NCI-H345 treated with DMSO at 0.1 percent for 48 hours (cell line): Measurements from ENCODE around the gene ISM2.

Source experiments
- DNase-seq: peaks from one replicate; lab custom pipeline; 2025; ENCODE audit not compliant: unreplicated experiment; lab: John Stamatoyannopoulos, UW

Gene ISM2

GRCh38 chr14:77508249-77508648 is 9.6 kb upstream of the ISM2 start:
- no peak for DNase-seq

GRCh38 chr14:77507762-77508161 is 9.1 kb upstream of the ISM2 start:
- no peak for DNase-seq

- DNase-seq, result no peak
Observed at GRCh38 chr14:77505031-77505430, 6.4 kb upstream of the ISM2 start.

GRCh38 chr14:77503138-77503537 is 4.5 kb upstream of the ISM2 start:
- no peak for DNase-seq

GRCh38 chr14:77502109-77502782 is 3.6 kb upstream of the ISM2 start:
- DNase-seq, result no peak

- DNase-seq, result peak; percentile 11
Observed at GRCh38 chr14:77498984-77499527, 440 bp upstream of the ISM2 start.

GRCh38 chr14:77495334-77495733 is 3.3 kb downstream of the ISM2 start:
- DNase-seq, result no peak

- no peak for DNase-seq
Observed at GRCh38 chr14:77491056-77491455, 7.6 kb downstream of the ISM2 start.

- DNase-seq, result no peak
Observed at GRCh38 chr14:77490347-77490986, 8.1 kb downstream of the ISM2 start.

- no peak for DNase-seq
Observed at GRCh38 chr14:77489041-77489440, 9.6 kb downstream of the ISM2 start.

GRCh38 chr14:77488558-77488957 is 10.1 kb downstream of the ISM2 start:
- no peak for DNase-seq

GRCh38 chr14:77485901-77486678 is 12.5 kb downstream of the ISM2 start:
- DNase-seq, result no peak

- no peak for DNase-seq
Observed at GRCh38 chr14:77485256-77485655, 13.4 kb downstream of the ISM2 start.

GRCh38 chr14:77482422-77482821 is 16.2 kb downstream of the ISM2 start:
- DNase-seq, result no peak

- DNase-seq, result no peak
Observed at GRCh38 chr14:77478796-77479195, 19.8 kb downstream of the ISM2 start.

GRCh38 chr14:77478029-77478428 is 20.6 kb downstream of the ISM2 start:
- no peak for DNase-seq

- DNase-seq, result no peak
Observed at GRCh38 chr14:77475432-77476115, 23.0 kb downstream of the ISM2 start.

GRCh38 chr14:77474479-77475177 is 24.0 kb downstream of the ISM2 start:
- DNase-seq, result no peak

GRCh38 chr14:77473921-77474320 is 24.7 kb downstream of the ISM2 start:
- no peak for DNase-seq

- no peak for DNase-seq
Observed at GRCh38 chr14:77470224-77470870, 28.3 kb downstream of the ISM2 start.
